DOHH2 (cell line): ENCODE data around the gene NAA38.

Source experiments
- CTCF ChIP-seq: fragments of 200-600 bp; sonication (generic); IDR thresholded peaks from one replicate; pipeline ENCODE4 v1.5.1; 2014; ENCODE audit warnings: antibody characterized with exemption, mild to moderate bottlenecking, low read depth, low read length; ENCODE audit not compliant: poor library complexity, severe bottlenecking
- EZH2phosphoT487 ChIP-seq: fragments of 200-600 bp; sonication (generic); IDR thresholded peaks from 2 replicates; pipeline ENCODE4 v1.6.1; 2017; ENCODE audit warnings: borderline replicate concordance, mild to moderate bottlenecking, antibody characterized with exemption, low read length, moderate library complexity, mixed read lengths

- TF ChIP-seq CTCF (no peak), EZH2phosphoT487 (no peak)
Measured at GRCh38 chr17:7846063-7846735, 11.2 kb downstream of the NAA38 start.
